ENCODE data around the gene STEAP3. TPM values are rescaled to one million over a fixed set of nuclear protein-coding genes. Genes with fewer than 3 reads are reported as not detected.

The STEAP3 gene
- polyA plus RNA-seq, 2 of the 4 experiments (the other 2 are of a cell fraction), result 23.5 to 30.2 TPM

DNA sequence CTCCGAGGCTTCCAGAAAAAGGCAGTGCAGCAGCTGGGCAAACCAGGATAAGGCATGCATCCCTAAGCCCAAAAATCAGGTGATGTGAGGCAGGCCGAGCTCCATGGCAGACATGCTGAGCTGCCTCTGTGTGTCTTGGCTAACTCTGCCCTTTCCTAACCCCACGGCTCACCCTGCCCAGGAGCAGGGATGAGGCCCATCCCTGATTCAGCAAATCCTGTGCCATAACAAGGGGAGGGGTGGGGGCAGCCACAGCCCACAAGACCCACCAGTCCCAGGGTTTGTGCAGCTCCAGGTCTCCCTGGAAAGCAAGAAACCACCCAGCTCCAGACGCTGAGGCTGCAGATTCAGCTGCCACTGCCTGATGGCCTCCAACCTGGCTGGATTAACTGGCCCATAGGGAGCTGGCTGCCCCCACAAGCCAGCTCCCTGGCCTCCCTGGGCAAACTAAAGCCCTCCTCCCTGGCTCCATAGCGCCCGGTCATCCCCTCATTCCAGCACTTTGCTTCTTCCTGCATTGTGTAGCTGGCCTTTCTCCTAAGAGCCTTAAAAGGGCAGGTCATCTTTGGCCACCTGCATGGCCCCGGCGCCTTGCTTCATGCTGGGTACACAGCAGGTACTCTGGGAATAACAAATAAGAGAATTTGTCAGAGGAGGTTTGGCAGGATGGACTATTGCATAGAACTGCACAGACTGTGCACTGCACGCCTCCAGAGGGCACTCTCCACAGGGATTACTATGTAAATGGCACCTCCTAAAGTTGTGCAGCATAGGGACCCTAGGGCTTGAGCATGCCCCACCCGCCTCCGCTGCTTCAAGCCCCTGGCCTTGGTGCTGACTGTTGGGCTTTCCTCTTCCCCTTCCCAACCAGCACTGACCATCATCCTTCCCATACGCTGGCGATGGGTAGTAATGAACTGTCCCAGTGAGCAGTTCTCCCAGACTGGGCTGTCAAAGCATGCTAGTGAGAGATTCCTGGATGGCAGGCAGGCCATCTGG lies 10.7 kb downstream of the STEAP3 start:
- ATAC-seq, result peak; percentile 87 to 96
- TF ChIP-seq TP53 (CRISPR knock-in tag; IDR thresholded peaks at IDR 0.05) (no peak), MAZ (IDR thresholded peaks at IDR 0.05; ENCODE audit: borderline replicate concordance, low read depth, low read length) (no peak), BHLHE40 (IDR thresholded peaks at IDR 0.05; ENCODE audit: low read depth, low read length) (no peak), GATA3 (IDR thresholded peaks at IDR 0.05; ENCODE audit: borderline replicate concordance) (no peak), CHD4 (IDR thresholded peaks at IDR 0.05; ENCODE audit: borderline replicate concordance) (no peak), ZFP36 (IDR thresholded peaks at IDR 0.05; ENCODE audit: borderline replicate concordance, partially characterized antibody) (no peak), TFCP2L1 (CRISPR knock-in tag; IDR thresholded peaks at IDR 0.05) (no peak), SREBF2 (IDR thresholded peaks at IDR 0.05) (no peak), RARB (CRISPR knock-in tag; IDR thresholded peaks at IDR 0.05) (no peak), PHF8 (IDR thresholded peaks at IDR 0.05; ENCODE audit: borderline replicate concordance, low read depth) (no peak), RNF2 (IDR thresholded peaks at IDR 0.05; ENCODE audit: borderline replicate concordance, low read depth) (no peak), HOXB13 (CRISPR knock-in tag; IDR thresholded peaks at IDR 0.05; ENCODE audit: low read depth) (no peak), ZSCAN20 (CRISPR knock-in tag; IDR thresholded peaks at IDR 0.05) (no peak), MYC (IDR thresholded peaks at IDR 0.05; ENCODE audit: borderline replicate concordance, low read length) (no peak), FOXS1 (CRISPR knock-in tag; IDR thresholded peaks at IDR 0.05) (no peak), MAFK (IDR thresholded peaks at IDR 0.05; ENCODE audit: partially characterized antibody) (peak; percentile 8), SMC3 (IDR thresholded peaks at IDR 0.05) (peak; percentile 66), FOSL2 (IDR thresholded peaks at IDR 0.05) (no peak), FOSL2 (CRISPR knock-in tag; IDR thresholded peaks at IDR 0.05) (no peak), POLR2A (IDR thresholded peaks at IDR 0.05; ENCODE audit: low read length) (no peak), HOXB5 (CRISPR knock-in tag; IDR thresholded peaks at IDR 0.05) (no peak), HOXA7 (CRISPR knock-in tag; IDR thresholded peaks at IDR 0.05) (no peak), RAD21 (conservative IDR thresholded peaks at IDR 0.05 in 1 of 2, IDR thresholded peaks at IDR 0.05 in 1 of 2) (peak; percentile 66 to 71), POLR2AphosphoS2 (conservative IDR thresholded peaks at IDR 0.05; ENCODE audit: low read length) (no peak), CBX8 (IDR thresholded peaks at IDR 0.05) (no peak), ESRRA (IDR thresholded peaks at IDR 0.05; ENCODE audit: borderline replicate concordance, low read length) (no peak), EHMT2 (IDR thresholded peaks at IDR 0.05; ENCODE audit: low read depth) (no peak)
- TF ChIP-seq, protein P1, sequence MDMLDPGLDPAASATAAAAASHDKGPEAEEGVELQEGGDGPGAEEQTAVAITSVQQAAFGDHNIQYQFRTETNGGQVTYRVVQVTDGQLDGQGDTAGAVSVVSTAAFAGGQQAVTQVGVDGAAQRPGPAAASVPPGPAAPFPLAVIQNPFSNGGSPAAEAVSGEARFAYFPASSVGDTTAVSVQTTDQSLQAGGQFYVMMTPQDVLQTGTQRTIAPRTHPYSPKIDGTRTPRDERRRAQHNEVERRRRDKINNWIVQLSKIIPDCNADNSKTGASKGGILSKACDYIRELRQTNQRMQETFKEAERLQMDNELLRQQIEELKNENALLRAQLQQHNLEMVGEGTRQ (IDR thresholded peaks at IDR 0.05), result no peak
- TF ChIP-seq, protein P2, sequence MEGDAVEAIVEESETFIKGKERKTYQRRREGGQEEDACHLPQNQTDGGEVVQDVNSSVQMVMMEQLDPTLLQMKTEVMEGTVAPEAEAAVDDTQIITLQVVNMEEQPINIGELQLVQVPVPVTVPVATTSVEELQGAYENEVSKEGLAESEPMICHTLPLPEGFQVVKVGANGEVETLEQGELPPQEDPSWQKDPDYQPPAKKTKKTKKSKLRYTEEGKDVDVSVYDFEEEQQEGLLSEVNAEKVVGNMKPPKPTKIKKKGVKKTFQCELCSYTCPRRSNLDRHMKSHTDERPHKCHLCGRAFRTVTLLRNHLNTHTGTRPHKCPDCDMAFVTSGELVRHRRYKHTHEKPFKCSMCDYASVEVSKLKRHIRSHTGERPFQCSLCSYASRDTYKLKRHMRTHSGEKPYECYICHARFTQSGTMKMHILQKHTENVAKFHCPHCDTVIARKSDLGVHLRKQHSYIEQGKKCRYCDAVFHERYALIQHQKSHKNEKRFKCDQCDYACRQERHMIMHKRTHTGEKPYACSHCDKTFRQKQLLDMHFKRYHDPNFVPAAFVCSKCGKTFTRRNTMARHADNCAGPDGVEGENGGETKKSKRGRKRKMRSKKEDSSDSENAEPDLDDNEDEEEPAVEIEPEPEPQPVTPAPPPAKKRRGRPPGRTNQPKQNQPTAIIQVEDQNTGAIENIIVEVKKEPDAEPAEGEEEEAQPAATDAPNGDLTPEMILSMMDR (IDR thresholded peaks at IDR 0.05), result peak; percentile 59
- TF ChIP-seq, protein P3, sequence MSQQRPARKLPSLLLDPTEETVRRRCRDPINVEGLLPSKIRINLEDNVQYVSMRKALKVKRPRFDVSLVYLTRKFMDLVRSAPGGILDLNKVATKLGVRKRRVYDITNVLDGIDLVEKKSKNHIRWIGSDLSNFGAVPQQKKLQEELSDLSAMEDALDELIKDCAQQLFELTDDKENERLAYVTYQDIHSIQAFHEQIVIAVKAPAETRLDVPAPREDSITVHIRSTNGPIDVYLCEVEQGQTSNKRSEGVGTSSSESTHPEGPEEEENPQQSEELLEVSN (IDR thresholded peaks at IDR 0.05; ENCODE audit: borderline replicate concordance, low read depth), result no peak
- TF ChIP-seq, protein P4, sequence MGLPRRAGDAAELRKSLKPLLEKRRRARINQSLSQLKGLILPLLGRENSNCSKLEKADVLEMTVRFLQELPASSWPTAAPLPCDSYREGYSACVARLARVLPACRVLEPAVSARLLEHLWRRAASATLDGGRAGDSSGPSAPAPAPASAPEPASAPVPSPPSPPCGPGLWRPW (IDR thresholded peaks at IDR 0.05), result no peak
- TF ChIP-seq, protein P5, sequence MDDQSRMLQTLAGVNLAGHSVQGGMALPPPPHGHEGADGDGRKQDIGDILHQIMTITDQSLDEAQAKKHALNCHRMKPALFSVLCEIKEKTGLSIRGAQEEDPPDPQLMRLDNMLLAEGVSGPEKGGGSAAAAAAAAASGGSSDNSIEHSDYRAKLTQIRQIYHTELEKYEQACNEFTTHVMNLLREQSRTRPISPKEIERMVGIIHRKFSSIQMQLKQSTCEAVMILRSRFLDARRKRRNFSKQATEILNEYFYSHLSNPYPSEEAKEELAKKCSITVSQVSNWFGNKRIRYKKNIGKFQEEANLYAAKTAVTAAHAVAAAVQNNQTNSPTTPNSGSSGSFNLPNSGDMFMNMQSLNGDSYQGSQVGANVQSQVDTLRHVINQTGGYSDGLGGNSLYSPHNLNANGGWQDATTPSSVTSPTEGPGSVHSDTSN (IDR thresholded peaks at IDR 0.05), result no peak
- TF ChIP-seq, protein P6, sequence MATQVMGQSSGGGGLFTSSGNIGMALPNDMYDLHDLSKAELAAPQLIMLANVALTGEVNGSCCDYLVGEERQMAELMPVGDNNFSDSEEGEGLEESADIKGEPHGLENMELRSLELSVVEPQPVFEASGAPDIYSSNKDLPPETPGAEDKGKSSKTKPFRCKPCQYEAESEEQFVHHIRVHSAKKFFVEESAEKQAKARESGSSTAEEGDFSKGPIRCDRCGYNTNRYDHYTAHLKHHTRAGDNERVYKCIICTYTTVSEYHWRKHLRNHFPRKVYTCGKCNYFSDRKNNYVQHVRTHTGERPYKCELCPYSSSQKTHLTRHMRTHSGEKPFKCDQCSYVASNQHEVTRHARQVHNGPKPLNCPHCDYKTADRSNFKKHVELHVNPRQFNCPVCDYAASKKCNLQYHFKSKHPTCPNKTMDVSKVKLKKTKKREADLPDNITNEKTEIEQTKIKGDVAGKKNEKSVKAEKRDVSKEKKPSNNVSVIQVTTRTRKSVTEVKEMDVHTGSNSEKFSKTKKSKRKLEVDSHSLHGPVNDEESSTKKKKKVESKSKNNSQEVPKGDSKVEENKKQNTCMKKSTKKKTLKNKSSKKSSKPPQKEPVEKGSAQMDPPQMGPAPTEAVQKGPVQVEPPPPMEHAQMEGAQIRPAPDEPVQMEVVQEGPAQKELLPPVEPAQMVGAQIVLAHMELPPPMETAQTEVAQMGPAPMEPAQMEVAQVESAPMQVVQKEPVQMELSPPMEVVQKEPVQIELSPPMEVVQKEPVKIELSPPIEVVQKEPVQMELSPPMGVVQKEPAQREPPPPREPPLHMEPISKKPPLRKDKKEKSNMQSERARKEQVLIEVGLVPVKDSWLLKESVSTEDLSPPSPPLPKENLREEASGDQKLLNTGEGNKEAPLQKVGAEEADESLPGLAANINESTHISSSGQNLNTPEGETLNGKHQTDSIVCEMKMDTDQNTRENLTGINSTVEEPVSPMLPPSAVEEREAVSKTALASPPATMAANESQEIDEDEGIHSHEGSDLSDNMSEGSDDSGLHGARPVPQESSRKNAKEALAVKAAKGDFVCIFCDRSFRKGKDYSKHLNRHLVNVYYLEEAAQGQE (IDR thresholded peaks at IDR 0.05), result peak; percentile 68; the same call in 1 of the 2 replicates
- CTCF ChIA-PET, result interaction anchor here (0.6 to 6.2 kb wide), 20 partner anchors 9 to 222 kb away, joined by 3 to 49 read pairs (median 3); no protein-coding TSS in a partner anchor
- no peak overlapping the region for H3K4me3 ChIP-seq
- no peaks in the 10 kb centered on the region for H3K9me3 ChIP-seq
- POLR2A ChIA-PET, result no interaction called here
- no peak overlapping the region for H3K4me2 ChIP-seq
- peaks cover 6% of the 10 kb centered on the region; the same call in 1 of the 3 replicates for H3K4me1 ChIP-seq
- DNase-seq (ENCODE audit: low read depth in 1 of 2, low spot score in 1 of 2), result peak in 1 of 2 experiments; percentile 35
- no peak for FAIRE-seq
- WGBS (ENCODE audit: missing lambda C conversion rate), result 79% methylated on average over 10 of the region's 13 CpGs
- H3K27ac ChIP-seq, result peak overlapping the region in 1 of 2 experiments; percentile 9; a peak in 1 of 6 replicates

Data from A549 (cell line).